ENCODE results near the gene MAGI1. TPM values are rescaled to one million over a fixed set of nuclear protein-coding genes. Genes with fewer than 3 reads are reported as not detected.

MAGI1 gene
- polyA plus RNA-seq, 3 donors = not detected

DNA sequence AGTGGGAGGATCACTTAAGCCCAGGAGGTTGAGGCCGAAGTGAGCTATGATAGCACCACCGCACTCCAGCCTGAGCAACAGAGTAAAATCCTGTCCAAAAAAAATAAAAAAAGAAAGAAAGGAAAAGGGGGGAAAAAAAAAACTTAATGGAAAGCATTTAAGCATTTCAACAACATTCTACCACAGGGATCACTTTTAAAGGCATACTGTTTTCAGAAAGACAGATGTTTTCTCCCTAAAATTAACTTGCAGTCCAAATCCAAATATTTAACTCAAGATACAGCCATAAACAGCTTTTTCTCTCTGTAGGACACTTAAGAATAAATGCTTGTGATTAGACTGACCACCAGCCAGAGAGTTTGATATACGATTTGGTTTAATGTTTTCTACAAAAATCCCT lies 141.0 kb downstream of the MAGI1 start:
- Mint-ChIP-seq H3K27me3 (ENCODE audit: low read depth in 3 of 3) (peaks cover 0 to 1% (median 1%) of the 10 kb centered on the region in 3 donors), H3K4me3 (no peak overlapping the region), H3K4me1 (no peaks in the 10 kb centered on the region), H3K36me3 (no peaks in the 10 kb centered on the region), H3K27ac (no peak overlapping the region), H3K9me3 (peaks cover 0 to 3% (median 0%) of the 10 kb centered on the region in 7 donors)
- Histone ChIP-seq H3K4me2 (replicated peaks; ENCODE audit: extremely low read depth, low read length, poor library complexity, severe bottlenecking) (no peak overlapping the region), H3K4me1 (ENCODE audit: control insufficient read depth in 1 of 2, insufficient read depth in 2 of 2, low read length in 2 of 2) (no peaks in the 10 kb centered on the region), H3K27me3 (ENCODE audit: control insufficient read depth in 2 of 2, insufficient read depth in 2 of 2, low read length in 2 of 2) (no peaks in the 10 kb centered on the region), H4K20me1 (ENCODE audit: insufficient read depth, low read length) (no peaks in the 10 kb centered on the region), H3K9me3 (replicated peaks in 1 of 2; ENCODE audit: control insufficient read depth in 1 of 2, insufficient read depth in 1 of 2, low read length in 2 of 2) (no peaks in the 10 kb centered on the region), H3K36me3 (replicated peaks in 1 of 2; ENCODE audit: control insufficient read depth in 1 of 2, insufficient read depth in 2 of 2, low read length in 2 of 2) (no peaks in the 10 kb centered on the region), H2AFZ (ENCODE audit: insufficient read depth, low read depth, low read length, poor library complexity, severe bottlenecking) (no peak overlapping the region), H3K9ac (ENCODE audit: insufficient read depth, low read length, poor library complexity, severe bottlenecking) (no peak overlapping the region), H3K27ac (ENCODE audit: low read depth in 1 of 2, low read length in 2 of 2) (no peak overlapping the region), H3K4me3 (replicated peaks in 1 of 3; ENCODE audit: low read depth in 2 of 3, low read length in 3 of 3) (no peak overlapping the region), H3K79me2 (ENCODE audit: insufficient read depth, low read length) (no peaks in the 10 kb centered on the region)
- DNase-seq = no peak
- TF ChIP-seq, protein P1, sequence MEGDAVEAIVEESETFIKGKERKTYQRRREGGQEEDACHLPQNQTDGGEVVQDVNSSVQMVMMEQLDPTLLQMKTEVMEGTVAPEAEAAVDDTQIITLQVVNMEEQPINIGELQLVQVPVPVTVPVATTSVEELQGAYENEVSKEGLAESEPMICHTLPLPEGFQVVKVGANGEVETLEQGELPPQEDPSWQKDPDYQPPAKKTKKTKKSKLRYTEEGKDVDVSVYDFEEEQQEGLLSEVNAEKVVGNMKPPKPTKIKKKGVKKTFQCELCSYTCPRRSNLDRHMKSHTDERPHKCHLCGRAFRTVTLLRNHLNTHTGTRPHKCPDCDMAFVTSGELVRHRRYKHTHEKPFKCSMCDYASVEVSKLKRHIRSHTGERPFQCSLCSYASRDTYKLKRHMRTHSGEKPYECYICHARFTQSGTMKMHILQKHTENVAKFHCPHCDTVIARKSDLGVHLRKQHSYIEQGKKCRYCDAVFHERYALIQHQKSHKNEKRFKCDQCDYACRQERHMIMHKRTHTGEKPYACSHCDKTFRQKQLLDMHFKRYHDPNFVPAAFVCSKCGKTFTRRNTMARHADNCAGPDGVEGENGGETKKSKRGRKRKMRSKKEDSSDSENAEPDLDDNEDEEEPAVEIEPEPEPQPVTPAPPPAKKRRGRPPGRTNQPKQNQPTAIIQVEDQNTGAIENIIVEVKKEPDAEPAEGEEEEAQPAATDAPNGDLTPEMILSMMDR (IDR thresholded peaks at IDR 0.05) = no peak
- no CpG with 5 or more reads among the region's 3 CpGs for WGBS (ENCODE audit: insufficient coverage)
- intact Hi-C loops (cut with micrococcal nuclease) = no loop called here

- no peaks in the 10 kb centered on the region for H3K79me2 ChIP-seq (ENCODE audit: insufficient read depth, low read length)
- no peaks in the 10 kb centered on the region for H3K36me3 Mint-ChIP-seq
- H3K27ac ChIP-seq (ENCODE audit: low read depth in 1 of 2, low read length in 2 of 2) = no peak overlapping the region
- H3K9me3 ChIP-seq (replicated peaks in 1 of 2; ENCODE audit: control insufficient read depth in 1 of 2, insufficient read depth in 1 of 2, low read length in 2 of 2) = no peaks in the 10 kb centered on the region
- H3K4me1 Mint-ChIP-seq = no peaks in the 10 kb centered on the region
- WGBS (ENCODE audit: insufficient coverage) = 100% methylated on average over 1 of the region's 6 CpGs
- no peak overlapping the region for H2AFZ ChIP-seq (ENCODE audit: insufficient read depth, low read depth, low read length, poor library complexity, severe bottlenecking)
- peaks cover 0 to 1% (median 1%) of the 10 kb centered on the region in 3 donors for H3K27me3 Mint-ChIP-seq (ENCODE audit: low read depth in 3 of 3)
- no peak overlapping the region for H3K27ac Mint-ChIP-seq
- H3K27me3 ChIP-seq (ENCODE audit: control insufficient read depth in 2 of 2, insufficient read depth in 2 of 2, low read length in 2 of 2) = no peaks in the 10 kb centered on the region
- H3K4me3 ChIP-seq (replicated peaks in 1 of 3; ENCODE audit: low read depth in 2 of 3, low read length in 3 of 3) = no peak overlapping the region
- no peaks in the 10 kb centered on the region for H3K36me3 ChIP-seq (replicated peaks in 1 of 2; ENCODE audit: control insufficient read depth in 1 of 2, insufficient read depth in 2 of 2, low read length in 2 of 2)
- DNase-seq = no peak
- H3K9ac ChIP-seq (ENCODE audit: insufficient read depth, low read length, poor library complexity, severe bottlenecking) = no peak overlapping the region
- H3K4me3 Mint-ChIP-seq = no peak overlapping the region
- intact Hi-C loops (cut with micrococcal nuclease) = no loop called here
- H3K4me2 ChIP-seq (replicated peaks; ENCODE audit: extremely low read depth, low read length, poor library complexity, severe bottlenecking) = no peak overlapping the region
- TF ChIP-seq, protein P1 (IDR thresholded peaks at IDR 0.05) = no peak
- no peaks in the 10 kb centered on the region for H4K20me1 ChIP-seq (ENCODE audit: insufficient read depth, low read length)
- no peaks in the 10 kb centered on the region for H3K4me1 ChIP-seq (ENCODE audit: control insufficient read depth in 1 of 2, insufficient read depth in 2 of 2, low read length in 2 of 2)
- peaks cover 0 to 3% (median 0%) of the 10 kb centered on the region in 7 donors for H3K9me3 Mint-ChIP-seq
These were observed 142.4 kb downstream of the MAGI1 start for GRCh38 chr3:65896321-65896720.

Data from CD14-positive monocyte (primary cell).